NCI-H187 treated with DMSO at 0.1 percent for 48 hours (cell line): ENCODE data around the gene CTNNA3.
"Not testable (repeated sequence)": the region's sequence is repeated elsewhere in the genome, so short reads cannot be mapped to it uniquely, and the experiment has no call there.

Source experiments
- DNase-seq: peaks from one replicate; lab custom pipeline; 2025; lab: John Stamatoyannopoulos, UW

Gene CTNNA3

GRCh38 chr10:67602268-67602950, 93.6 kb downstream of the CTNNA3 start:
- DNase-seq, result no peak

GRCh38 chr10:67599597-67599996, 96.4 kb downstream of the CTNNA3 start:
- no peak for DNase-seq

GRCh38 chr10:67596641-67597040, 99.4 kb downstream of the CTNNA3 start:
- no peak for DNase-seq

- DNase-seq, result no peak
These were observed 108.2 kb downstream of the CTNNA3 start for GRCh38 chr10:67587771-67588170.

- DNase-seq, result no peak
These were observed 120.5 kb downstream of the CTNNA3 start for GRCh38 chr10:67575532-67575931.

GRCh38 chr10:67573484-67573883, 122.5 kb downstream of the CTNNA3 start:
- DNase-seq, result no peak

- no peak for DNase-seq
These were observed 124.5 kb downstream of the CTNNA3 start for GRCh38 chr10:67571503-67571902.

GRCh38 chr10:67558311-67558710, 137.7 kb downstream of the CTNNA3 start:
- not testable (repeated sequence) for DNase-seq

- no peak for DNase-seq
These were observed 142.7 kb downstream of the CTNNA3 start for GRCh38 chr10:67553254-67553653.

- DNase-seq, result no peak
These were observed 145.1 kb downstream of the CTNNA3 start for GRCh38 chr10:67550838-67551402.

- DNase-seq, result no peak
These were observed 145.9 kb downstream of the CTNNA3 start for GRCh38 chr10:67550046-67550445.

- DNase-seq, result no peak
These were observed 146.6 kb downstream of the CTNNA3 start for GRCh38 chr10:67549390-67549789.

GRCh38 chr10:67541411-67541810, 154.6 kb downstream of the CTNNA3 start:
- no peak for DNase-seq

GRCh38 chr10:67539312-67539711, 156.7 kb downstream of the CTNNA3 start:
- DNase-seq, result no peak

GRCh38 chr10:67537906-67538305, 158.1 kb downstream of the CTNNA3 start:
- DNase-seq, result no peak

GRCh38 chr10:67533376-67533775, 162.6 kb downstream of the CTNNA3 start:
- no peak for DNase-seq

- DNase-seq, result not testable (repeated sequence)
These were observed 165.0 kb downstream of the CTNNA3 start for GRCh38 chr10:67530990-67531389.

- DNase-seq, result no peak
These were observed 168.6 kb downstream of the CTNNA3 start for GRCh38 chr10:67527351-67527750.

GRCh38 chr10:67521546-67521945, 174.4 kb downstream of the CTNNA3 start:
- DNase-seq, result no peak

- no peak for DNase-seq
These were observed 175.0 kb downstream of the CTNNA3 start for GRCh38 chr10:67520924-67521520.

GRCh38 chr10:67519434-67519833, 176.6 kb downstream of the CTNNA3 start:
- no peak for DNase-seq

GRCh38 chr10:67518756-67519155, 177.2 kb downstream of the CTNNA3 start:
- DNase-seq, result no peak

GRCh38 chr10:67518043-67518442, 178.0 kb downstream of the CTNNA3 start:
- no peak for DNase-seq

- DNase-seq, result no peak
These were observed 189.3 kb downstream of the CTNNA3 start for GRCh38 chr10:67506757-67507091.
